ENCODE measurements around the gene SVOP. TPM values are rescaled to one million over a fixed set of nuclear protein-coding genes. Genes with fewer than 3 reads are reported as not detected.

The SVOP gene
- total RNA-seq, 6 experiments from 2014 or later: not detected

GRCh38 chr12:108955225-108955835 lies 65.5 kb downstream of the SVOP start:
- no peaks in the 10 kb centered on the region for H3K36me3 ChIP-seq
- peaks cover 0 to 5% (median 3%) of the 10 kb centered on the region in 4 donors for H3K4me1 ChIP-seq
- TF ChIP-seq POLR2A (IDR thresholded peaks at IDR 0.05) (no peak), CTCF (IDR thresholded peaks at IDR 0.05) (no peak)
- DNase-seq: no peak
- intact Hi-C loops (cut with DNase I): no loop called here
- no peaks in the 10 kb centered on the region for H3K9me3 ChIP-seq
- no peak for ATAC-seq
- H3K27ac ChIP-seq: no peak overlapping the region
- H3K27me3 ChIP-seq: no peaks in the 10 kb centered on the region
- no peak overlapping the region for H3K4me3 ChIP-seq
- WGBS (ENCODE audit: insufficient coverage, low coverage, low lambda C conversion rate, missing lambda C conversion rate): 47% methylated on average over 5 of the region's 6 CpGs

GRCh38 chr12:108950991-108951739 lies 69.7 kb downstream of the SVOP start:
- H3K36me3 ChIP-seq: no peaks in the 10 kb centered on the region
- peaks cover 0 to 5% (median 3%) of the 10 kb centered on the region in 4 donors for H3K4me1 ChIP-seq
- WGBS (ENCODE audit: insufficient coverage, low coverage, low lambda C conversion rate, missing lambda C conversion rate): 16% methylated on average over 12 of the region's 12 CpGs
- H3K4me3 ChIP-seq: peak overlapping the region in 1 of 3 donors; percentile 17
- ATAC-seq: peak; percentile 88 to 96 (median 93)
- H3K27me3 ChIP-seq: no peaks in the 10 kb centered on the region
- peak overlapping the region in 2 of 3 donors; percentile 24 to 58 for H3K27ac ChIP-seq
- no peaks in the 10 kb centered on the region for H3K9me3 ChIP-seq
- intact Hi-C loops (cut with DNase I): no loop called here
- peak; percentile 64 to 82 (median 70) for DNase-seq
- TF ChIP-seq CTCF (IDR thresholded peaks at IDR 0.05) (peak; percentile 93 to 96 (median 95)), POLR2A (IDR thresholded peaks at IDR 0.05) (no peak)

GRCh38 chr12:108949976-108950375 lies 70.9 kb downstream of the SVOP start:
- no peak overlapping the region for H3K4me3 ChIP-seq
- no peak for ATAC-seq
- no peaks in the 10 kb centered on the region for H3K36me3 ChIP-seq
- no peak for DNase-seq
- intact Hi-C loops (cut with DNase I): loop anchor here in 1 of 2 donors (10.0 kb wide), 1 partner anchor 55 kb away; no protein-coding TSS in a partner anchor
- TF ChIP-seq POLR2A (IDR thresholded peaks at IDR 0.05) (no peak), CTCF (IDR thresholded peaks at IDR 0.05) (no peak)
- H3K27ac ChIP-seq: no peak overlapping the region
- H3K4me1 ChIP-seq: peaks cover 0 to 5% (median 3%) of the 10 kb centered on the region in 4 donors
- H3K9me3 ChIP-seq: no peaks in the 10 kb centered on the region
- H3K27me3 ChIP-seq: no peaks in the 10 kb centered on the region
- no CpG with 5 or more reads among the region's 1 CpG for WGBS (ENCODE audit: insufficient coverage, low coverage, low lambda C conversion rate, missing lambda C conversion rate)

- no peak overlapping the region for H3K4me3 ChIP-seq
- DNase-seq: no peak
- no peaks in the 10 kb centered on the region for H3K27me3 ChIP-seq
- no peaks in the 10 kb centered on the region for H3K36me3 ChIP-seq
- peaks cover 0 to 5% (median 3%) of the 10 kb centered on the region in 4 donors for H3K4me1 ChIP-seq
- intact Hi-C loops (cut with DNase I): loop anchor here in 1 of 2 donors (10.0 kb wide), 1 partner anchor 54 kb away; no protein-coding TSS in a partner anchor
- TF ChIP-seq POLR2A (IDR thresholded peaks at IDR 0.05): no peak
- no peak overlapping the region for H3K27ac ChIP-seq
- ATAC-seq: no peak
- no peaks in the 10 kb centered on the region for H3K9me3 ChIP-seq
These were observed 72.5 kb downstream of the SVOP start for GRCh38 chr12:108948367-108948766.

GRCh38 chr12:108947097-108947496 lies 73.8 kb downstream of the SVOP start:
- no peak for ATAC-seq
- intact Hi-C loops (cut with DNase I): loop anchor here in 1 of 2 donors (10.0 kb wide), 1 partner anchor 52 kb away; no protein-coding TSS in a partner anchor

More at GRCh38 chr12:108947097-108947496, 73.8 kb downstream of the SVOP start:
- Histone ChIP-seq H3K27ac (no peak overlapping the region), H3K9me3 (no peaks in the 10 kb centered on the region), H3K27me3 (no peaks in the 10 kb centered on the region), H3K4me3 (no peak overlapping the region), H3K4me1 (peaks cover 0 to 5% (median 3%) of the 10 kb centered on the region in 4 donors), H3K36me3 (no peaks in the 10 kb centered on the region)
- no peak for TF ChIP-seq POLR2A (IDR thresholded peaks at IDR 0.05)
- no peak for TF ChIP-seq CTCF (IDR thresholded peaks at IDR 0.05)
- 57% methylated on average over 1 of the region's 1 CpG for WGBS (ENCODE audit: insufficient coverage, low coverage, low lambda C conversion rate, missing lambda C conversion rate)
- DNase-seq: no peak
